Vagina (tissue), 2 donors: ENCODE results near the gene ARHGEF40.

Experiments
- CTCF ChIP-seq, 3 experiments: fragments of 450-650 bp in 2 of 3; fragments of 200-600 bp in 1 of 3; sonication (generic) in 1 of 3; IDR thresholded peaks; one replicate each; pipeline ENCODE4 v1.5.1; 2017 to 2019; ENCODE audit warnings: antibody characterized with exemption in 3 of 3, mild to moderate bottlenecking in 2 of 3, moderate library complexity in 2 of 3
- POLR2A ChIP-seq, 2 donors: fragments of 450-650 bp; IDR thresholded peaks; one replicate each; pipeline ENCODE4 v1.6.1; 2017; ENCODE audit warnings: antibody characterized with exemption in 2 of 2, mild to moderate bottlenecking in 2 of 2, moderate library complexity in 2 of 2
- POLR2AphosphoS5 ChIP-seq, 2 donors: sonication (generic); formaldehyde crosslinking; IDR thresholded peaks; one replicate each; pipeline ENCODE4 v1.9.0; 2017; ENCODE audit warnings: antibody characterized with exemption in 2 of 2, mild to moderate bottlenecking in 2 of 2, low read depth in 1 of 2; ENCODE audit not compliant: insufficient read depth in 1 of 2

DNA sequence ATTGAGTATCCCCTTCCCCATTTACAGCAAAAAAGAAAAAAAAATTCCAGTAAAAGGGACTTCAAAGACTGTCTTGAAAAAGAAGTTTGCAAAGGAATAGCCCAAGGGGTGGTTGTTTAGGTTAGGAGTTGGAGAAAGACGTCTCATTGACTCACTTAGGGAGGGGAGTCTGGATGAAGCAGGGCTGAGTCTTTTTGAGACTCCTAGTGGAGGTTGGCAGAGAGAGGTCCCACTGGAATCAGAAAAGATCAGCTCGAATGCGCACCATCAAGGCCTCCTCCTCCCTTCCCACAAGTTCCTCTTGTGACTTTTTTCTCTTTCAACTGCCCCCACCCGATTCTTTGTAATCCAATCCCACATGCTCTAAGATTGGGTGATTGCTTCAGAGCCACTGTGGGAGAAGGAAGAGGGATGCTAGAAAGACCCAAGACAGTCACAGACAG lies 1.9 kb downstream of the ARHGEF40 start:
- TF ChIP-seq POLR2A (IDR thresholded peaks at IDR 0.05) (peak in 1 of 2 donors; percentile 32), CTCF (IDR thresholded peaks at IDR 0.05) (no peak), POLR2AphosphoS5 (IDR thresholded peaks at IDR 0.05; ENCODE audit: insufficient read depth in 1 of 2, low read depth in 1 of 2) (peak in 1 of 2 donors; percentile 18)
